Liver (tissue), 9 donors: ENCODE data around the gene MRPL27. TPM values are rescaled to one million over a fixed set of nuclear protein-coding genes. Genes with fewer than 3 reads are reported as not detected.

ENCODE experiments used
- DNase-seq: peaks from one replicate; pipeline ENCODE4 v3.0.0-alpha.2; 2017; ENCODE audit warnings: low spot score
- H3K27ac ChIP-seq, 2 donors: one replicate each; pipeline ENCODE4 v1.7.0; 2013; ENCODE audit warnings: inconsistent platforms in 2 of 2, low read length in 2 of 2, control low read depth in 1 of 2, low read depth in 1 of 2, mild to moderate bottlenecking in 1 of 2
- H3K27me3 ChIP-seq, 4 donors: one replicate each; pipeline versions ENCODE4 v1.6.1 to v1.7.0; 2013; ENCODE audit warnings: low read length in 3 of 4, inconsistent platforms in 1 of 4, mild to moderate bottlenecking in 1 of 4, moderate library complexity in 1 of 4; ENCODE audit not compliant: control insufficient read depth in 4 of 4, insufficient read depth in 4 of 4
- H3K36me3 ChIP-seq, 4 donors: one replicate each; pipeline versions ENCODE4 v1.6.1 to v1.7.0; 2013; ENCODE audit warnings: low read length in 3 of 4, mild to moderate bottlenecking in 3 of 4, low read depth in 1 of 4, moderate library complexity in 1 of 4; ENCODE audit not compliant: control insufficient read depth in 4 of 4, insufficient read depth in 3 of 4
- H3K4me1 ChIP-seq, 4 donors: one replicate each; pipeline versions ENCODE4 v1.6.1 to v1.7.0; 2013; ENCODE audit warnings: low read length in 3 of 4, mild to moderate bottlenecking in 3 of 4, moderate library complexity in 1 of 4; ENCODE audit not compliant: control insufficient read depth in 4 of 4, insufficient read depth in 4 of 4
- H3K4me3 ChIP-seq, 3 donors: one replicate each; pipeline versions ENCODE4 v1.6.1 to v1.7.0; 2013; ENCODE audit warnings: low read length in 3 of 3, control low read depth in 1 of 3, low read depth in 1 of 3, mild to moderate bottlenecking in 1 of 3
- H3K9ac ChIP-seq, 2 donors: one replicate each; pipeline ENCODE4 v1.7.0; 2013; ENCODE audit warnings: low read length in 2 of 2, mild to moderate bottlenecking in 2 of 2, moderate library complexity in 2 of 2, control low read depth in 1 of 2, low read depth in 1 of 2
- H3K9me3 ChIP-seq, 4 donors: one replicate each; pipeline versions ENCODE4 v1.6.1 to v1.7.0; 2013; ENCODE audit warnings: low read length in 3 of 4; ENCODE audit not compliant: control insufficient read depth in 4 of 4
- ATF3 ChIP-seq: IDR thresholded peaks from 2 replicates; pipeline ENCODE4 v1.6.1; 2016; ENCODE audit warnings: antibody characterized with exemption
- EGR1 ChIP-seq, 2 donors: IDR thresholded peaks; 2 replicates each; pipeline ENCODE4 v1.6.1; 2016 to 2018; ENCODE audit warnings: antibody characterized with exemption in 2 of 2, low read depth in 2 of 2
- FOXA1 ChIP-seq: IDR thresholded peaks from 2 replicates; pipeline ENCODE4 v1.6.1; 2016; ENCODE audit warnings: antibody characterized with exemption
- FOXA2 ChIP-seq: IDR thresholded peaks from 2 replicates; pipeline ENCODE4 v1.6.1; 2016; ENCODE audit warnings: antibody characterized with exemption
- GABPA ChIP-seq, 2 donors: IDR thresholded peaks in 1 of 2; conservative IDR thresholded peaks in 1 of 2; 2 replicates each; pipeline ENCODE4 v1.6.1; 2016; ENCODE audit warnings: antibody characterized with exemption in 2 of 2, mild to moderate bottlenecking in 1 of 2, moderate library complexity in 1 of 2
- HNF4G ChIP-seq: IDR thresholded peaks from 2 replicates; pipeline ENCODE4 v1.6.1; 2016; ENCODE audit warnings: antibody characterized with exemption
- JUND ChIP-seq, 2 donors: IDR thresholded peaks; 2 replicates each; pipeline ENCODE4 v1.6.1; 2016; ENCODE audit warnings: antibody characterized with exemption in 2 of 2
- MAX ChIP-seq: IDR thresholded peaks from 2 replicates; pipeline ENCODE4 v1.6.1; 2016; ENCODE audit warnings: antibody characterized with exemption
- NR2F2 ChIP-seq: IDR thresholded peaks from 2 replicates; pipeline ENCODE4 v1.6.1; 2016; ENCODE audit warnings: antibody characterized with exemption
- RAD21 ChIP-seq, 2 donors: IDR thresholded peaks; 2 replicates each; pipeline ENCODE4 v1.6.1; 2016; ENCODE audit warnings: antibody characterized with exemption in 2 of 2, mild to moderate bottlenecking in 2 of 2
- REST ChIP-seq: IDR thresholded peaks from 2 replicates; pipeline ENCODE4 v1.6.1; 2016; ENCODE audit warnings: antibody characterized with exemption, mild to moderate bottlenecking
- RXRA ChIP-seq, 2 donors: IDR thresholded peaks; 2 replicates each; pipeline ENCODE4 v1.6.1; 2017 to 2018; ENCODE audit warnings: antibody characterized with exemption in 2 of 2, mild to moderate bottlenecking in 1 of 2
- SP1 ChIP-seq: IDR thresholded peaks from 2 replicates; pipeline ENCODE4 v1.6.1; 2018; ENCODE audit warnings: antibody characterized with exemption, mild to moderate bottlenecking
- TAF1 ChIP-seq: conservative IDR thresholded peaks from 2 replicates; pipeline ENCODE4 v1.6.1; 2016; ENCODE audit warnings: antibody characterized with exemption, mild to moderate bottlenecking
- YY1 ChIP-seq: IDR thresholded peaks from 2 replicates; pipeline ENCODE4 v1.6.1; 2016; ENCODE audit warnings: antibody characterized with exemption, mild to moderate bottlenecking
- WGBS: extraction: QIAGEN DNeasy Blood & Tissue Kit; methylation state at CpG from one replicate; pipeline ENCODE4 v1.1.7; 2013; 5-methylcytosine and 5-hydroxymethylcytosine counted together
- polyA plus RNA-seq, 2 donors: library from polyadenylated mRNA; stranded (reverse) in 1 of 2; unstranded in 1 of 2; fragments of 200-250 nt in 1 of 2; fragments of >200 nt in 1 of 2; fragmentation: Nextera tagmentation in 1 of 2; extraction: Ambion mirVana in 1 of 2; gene quantifications; one replicate each; pipeline versions ENCODE4 v1.2.1 to v1.2.3, GENCODE V29; 2013 to 2015
- total RNA-seq, 2 donors: library from RNA; depleted of rRNA; stranded (reverse); fragments of >200 nt; gene quantifications; one replicate each; pipeline ENCODE4 v1.2.3, GENCODE V29; 2014
- TF ChIP-seq, protein P1 (sequence below): fragments of 150-350 bp; IDR thresholded peaks from 2 replicates; pipeline ENCODE4 v1.5.1; 2017; ENCODE audit warnings: improper control_type of control experiment, low read depth, low read length; ENCODE audit not compliant: missing input control
- donor health status: healthy.
- donor health status: healthy.
- donor health status: healthy.
- donor health status: healthy.
- donor health status: healthy.

Gene MRPL27
- total and polyA plus RNA-seq, 4 donors = 25.9 to 87.1 (median 53.5) TPM

- Histone ChIP-seq H3K9ac (no peak overlapping the region), H3K9me3 (no peaks in the 10 kb centered on the region), H3K36me3 (peaks cover 1 to 29% (median 9%) of the 10 kb centered on the region in 4 donors), H3K4me1 (no peaks in the 10 kb centered on the region), H3K27ac (no peak overlapping the region), H3K27me3 (no peaks in the 10 kb centered on the region), H3K4me3 (no peak overlapping the region)
- no peak for DNase-seq
- WGBS = 94% methylated on average over 21 of the region's 21 CpGs
- TF ChIP-seq FOXA2 (no peak), SP1 (no peak), REST (no peak), RXRA (IDR thresholded peaks at IDR 0.05) (no peak), RAD21 (IDR thresholded peaks at IDR 0.05) (no peak), YY1 (no peak), HNF4G (no peak), JUND (IDR thresholded peaks at IDR 0.05) (no peak), ATF3 (no peak), TAF1 (no peak), MAX (no peak)
- TF ChIP-seq, protein P1, sequence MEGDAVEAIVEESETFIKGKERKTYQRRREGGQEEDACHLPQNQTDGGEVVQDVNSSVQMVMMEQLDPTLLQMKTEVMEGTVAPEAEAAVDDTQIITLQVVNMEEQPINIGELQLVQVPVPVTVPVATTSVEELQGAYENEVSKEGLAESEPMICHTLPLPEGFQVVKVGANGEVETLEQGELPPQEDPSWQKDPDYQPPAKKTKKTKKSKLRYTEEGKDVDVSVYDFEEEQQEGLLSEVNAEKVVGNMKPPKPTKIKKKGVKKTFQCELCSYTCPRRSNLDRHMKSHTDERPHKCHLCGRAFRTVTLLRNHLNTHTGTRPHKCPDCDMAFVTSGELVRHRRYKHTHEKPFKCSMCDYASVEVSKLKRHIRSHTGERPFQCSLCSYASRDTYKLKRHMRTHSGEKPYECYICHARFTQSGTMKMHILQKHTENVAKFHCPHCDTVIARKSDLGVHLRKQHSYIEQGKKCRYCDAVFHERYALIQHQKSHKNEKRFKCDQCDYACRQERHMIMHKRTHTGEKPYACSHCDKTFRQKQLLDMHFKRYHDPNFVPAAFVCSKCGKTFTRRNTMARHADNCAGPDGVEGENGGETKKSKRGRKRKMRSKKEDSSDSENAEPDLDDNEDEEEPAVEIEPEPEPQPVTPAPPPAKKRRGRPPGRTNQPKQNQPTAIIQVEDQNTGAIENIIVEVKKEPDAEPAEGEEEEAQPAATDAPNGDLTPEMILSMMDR = no peak
Measured at GRCh38 chr17:50352693-50353599, 20.0 kb downstream of the MRPL27 start.

DNA sequence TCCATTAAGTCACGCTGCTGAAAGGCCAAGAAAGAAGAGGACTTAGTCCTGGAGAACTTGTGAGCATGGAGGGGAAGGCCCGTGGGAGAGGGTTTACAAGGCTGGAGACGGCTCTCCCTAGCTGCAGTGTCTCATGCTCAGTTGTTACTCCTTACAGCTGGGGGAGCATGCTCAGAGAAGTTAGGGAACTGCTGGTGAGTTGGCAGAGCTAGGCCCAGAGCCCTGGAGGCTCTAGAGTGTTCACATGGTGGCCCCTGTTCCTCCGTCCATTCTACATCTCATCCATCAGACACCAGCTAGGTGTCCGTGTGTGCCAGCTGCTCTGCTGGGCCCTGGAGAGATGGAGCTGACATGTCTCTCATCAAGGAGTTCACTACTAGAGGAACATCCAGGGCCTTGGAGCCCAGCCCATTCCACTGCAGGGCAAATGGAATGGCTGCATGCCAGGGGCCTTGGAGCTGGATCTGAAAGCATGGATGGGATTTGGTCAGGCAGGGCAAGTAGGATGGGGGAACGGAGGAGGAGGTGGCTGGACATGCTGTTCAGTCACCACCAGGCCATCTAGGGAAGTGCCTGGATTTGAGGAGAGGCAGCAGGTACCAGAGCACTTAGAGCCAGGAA is 20.8 kb downstream of the MRPL27 start:
- H3K27me3 ChIP-seq = no peaks in the 10 kb centered on the region
- DNase-seq = no peak
- peaks cover 0 to 3% (median 1%) of the 10 kb centered on the region in 4 donors for H3K4me1 ChIP-seq
- WGBS = 91% methylated on average over 6 of the region's 6 CpGs
- H3K9ac ChIP-seq = no peak overlapping the region
- H3K4me3 ChIP-seq = no peak overlapping the region
- H3K27ac ChIP-seq = no peak overlapping the region
- peaks cover 1 to 27% (median 8%) of the 10 kb centered on the region in 4 donors for H3K36me3 ChIP-seq
- no peaks in the 10 kb centered on the region for H3K9me3 ChIP-seq
- TF ChIP-seq REST = no peak
- no peak for TF ChIP-seq YY1
- TF ChIP-seq EGR1 (IDR thresholded peaks at IDR 0.05; ENCODE audit: low read depth in 2 of 2) = no peak
- no peak for TF ChIP-seq FOXA1
- TF ChIP-seq, protein P1 = no peak
- no peak for TF ChIP-seq TAF1
- no peak for TF ChIP-seq FOXA2
- no peak for TF ChIP-seq ATF3
- no peak for TF ChIP-seq NR2F2
- TF ChIP-seq RXRA (IDR thresholded peaks at IDR 0.05) = no peak
- TF ChIP-seq HNF4G = no peak
- TF ChIP-seq SP1 = no peak
- TF ChIP-seq GABPA (IDR thresholded peaks at IDR 0.05 in 1 of 2, conservative IDR thresholded peaks at IDR 0.05 in 1 of 2) = no peak
- TF ChIP-seq MAX = no peak
- TF ChIP-seq RAD21 (IDR thresholded peaks at IDR 0.05) = no peak
- TF ChIP-seq JUND (IDR thresholded peaks at IDR 0.05) = no peak
